Measurements from ENCODE around the gene OCA2.

DNA sequence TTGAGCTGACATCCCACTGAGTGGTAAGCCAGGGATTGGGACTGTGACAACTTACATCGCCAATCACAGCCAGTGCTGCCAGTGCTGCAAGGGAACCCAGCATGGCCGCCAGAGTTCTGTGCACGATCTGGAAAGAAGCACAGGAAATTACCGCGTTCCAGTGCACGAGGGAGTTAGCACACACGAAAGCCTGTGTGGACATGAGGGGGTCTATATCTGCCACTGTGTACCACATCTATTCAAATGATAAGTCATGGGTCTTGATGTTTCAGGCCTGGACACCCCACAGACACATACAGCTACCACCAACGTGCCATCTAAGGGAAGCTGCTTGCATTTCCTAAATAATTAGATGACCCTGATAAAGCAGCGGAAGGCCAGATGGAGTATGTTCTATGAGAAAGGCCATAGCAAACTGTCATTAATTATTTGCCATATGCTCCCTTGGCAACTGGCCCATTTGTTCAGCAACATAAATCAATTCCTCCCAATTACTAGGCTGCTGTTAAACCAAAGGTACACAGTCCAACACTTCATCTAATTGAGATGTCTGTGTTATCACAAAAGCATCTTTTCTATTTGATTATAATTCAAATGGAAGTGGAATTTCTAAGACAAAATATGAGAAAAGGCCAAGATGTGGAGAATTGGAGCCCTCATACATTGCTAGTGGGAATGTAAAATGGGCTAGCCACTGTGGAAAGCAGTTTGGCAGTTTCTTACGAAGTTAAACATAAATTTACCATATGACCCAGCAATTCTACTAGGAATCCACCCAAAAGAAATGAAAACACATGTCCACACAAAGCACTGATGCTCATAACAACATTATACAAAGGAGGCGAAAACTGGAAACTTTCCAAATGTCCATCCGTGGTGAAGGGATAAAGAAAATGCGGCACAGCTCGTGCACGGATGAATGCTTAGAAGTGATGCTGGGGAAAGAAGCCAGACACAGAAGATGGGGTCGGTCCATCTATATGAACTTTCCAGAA lies 108.3 kb downstream of the OCA2 start:
- TF ChIP-seq, protein P1, sequence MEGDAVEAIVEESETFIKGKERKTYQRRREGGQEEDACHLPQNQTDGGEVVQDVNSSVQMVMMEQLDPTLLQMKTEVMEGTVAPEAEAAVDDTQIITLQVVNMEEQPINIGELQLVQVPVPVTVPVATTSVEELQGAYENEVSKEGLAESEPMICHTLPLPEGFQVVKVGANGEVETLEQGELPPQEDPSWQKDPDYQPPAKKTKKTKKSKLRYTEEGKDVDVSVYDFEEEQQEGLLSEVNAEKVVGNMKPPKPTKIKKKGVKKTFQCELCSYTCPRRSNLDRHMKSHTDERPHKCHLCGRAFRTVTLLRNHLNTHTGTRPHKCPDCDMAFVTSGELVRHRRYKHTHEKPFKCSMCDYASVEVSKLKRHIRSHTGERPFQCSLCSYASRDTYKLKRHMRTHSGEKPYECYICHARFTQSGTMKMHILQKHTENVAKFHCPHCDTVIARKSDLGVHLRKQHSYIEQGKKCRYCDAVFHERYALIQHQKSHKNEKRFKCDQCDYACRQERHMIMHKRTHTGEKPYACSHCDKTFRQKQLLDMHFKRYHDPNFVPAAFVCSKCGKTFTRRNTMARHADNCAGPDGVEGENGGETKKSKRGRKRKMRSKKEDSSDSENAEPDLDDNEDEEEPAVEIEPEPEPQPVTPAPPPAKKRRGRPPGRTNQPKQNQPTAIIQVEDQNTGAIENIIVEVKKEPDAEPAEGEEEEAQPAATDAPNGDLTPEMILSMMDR (IDR thresholded peaks at IDR 0.05), result no peak
- TF ChIP-seq POLR2AphosphoS5 (IDR thresholded peaks at IDR 0.05; ENCODE audit: insufficient read depth in 1 of 2, low read depth in 1 of 2), result no peak

Data from vagina (tissue), 2 donors.